Stimulated activated CD4-positive, alpha-beta T cell treated with anti-CD3 and anti-CD28 coated beads, Interleukin-1b, Interleukin-23, amount 100 ng/mL, for 1 hour (primary cell): ENCODE measurements around the gene HOGA1.

Experiments
- DNase-seq, 2 donors: peaks; one replicate each; pipeline ENCODE4 v3.0.0-alpha.2; 2020; ENCODE audit warnings: low read depth in 2 of 2

Gene HOGA1

GRCh38 chr10:97580421-97581367 lies 3.5 kb upstream of the HOGA1 start:
- DNase-seq = no peak

- DNase-seq = no peak
Observed at GRCh38 chr10:97582169-97582568, 2.0 kb upstream of the HOGA1 start.

- DNase-seq = no peak
Observed at GRCh38 chr10:97583476-97583875, 713 bp upstream of the HOGA1 start.

GRCh38 chr10:97584798-97585438 lies 729 bp downstream of the HOGA1 start:
- DNase-seq = no peak

GRCh38 chr10:97585439-97585811 lies 1.2 kb downstream of the HOGA1 start:
- no peak for DNase-seq

- DNase-seq = no peak
Observed at GRCh38 chr10:97587183-97587582, 3.0 kb downstream of the HOGA1 start.

GRCh38 chr10:97589479-97589878 lies 5.3 kb downstream of the HOGA1 start, which contains the start of gene C10orf62:
Gene C10orf62 (plus strand): TSS chr10:97589721. CDS start chr10:97589898, 177 bp downstream.
- DNase-seq = no peak

GRCh38 chr10:97590082-97590747 lies 6.0 kb downstream of the HOGA1 start:
- DNase-seq = no peak

- no peak for DNase-seq
Observed at GRCh38 chr10:97590748-97591495, 6.7 kb downstream of the HOGA1 start.

GRCh38 chr10:97593421-97593820 lies 9.2 kb downstream of the HOGA1 start:
- no peak for DNase-seq

- DNase-seq = no peak
Observed at GRCh38 chr10:97596101-97597082, 12.2 kb downstream of the HOGA1 start.

- no peak for DNase-seq
Observed at GRCh38 chr10:97597778-97598177, 13.6 kb downstream of the HOGA1 start.

- DNase-seq = no peak
Observed at GRCh38 chr10:97598407-97599271, 14.4 kb downstream of the HOGA1 start.

GRCh38 chr10:97599272-97599619 lies 15.1 kb downstream of the HOGA1 start:
- DNase-seq = no peak

- DNase-seq = no peak
Observed at GRCh38 chr10:97600616-97601015, 16.4 kb downstream of the HOGA1 start.

- DNase-seq = no peak
Observed at GRCh38 chr10:97601268-97602215, 17.4 kb downstream of the HOGA1 start.

GRCh38 chr10:97607095-97607636 lies 23.0 kb downstream of the HOGA1 start:
- no peak for DNase-seq

- DNase-seq = no peak
Observed at GRCh38 chr10:97608991-97609561, 24.9 kb downstream of the HOGA1 start.
